Stimulated activated CD4-positive, alpha-beta T cell treated with anti-CD3 and anti-CD28 coated beads, TNF-alpha, amount 100 ng/mL, for 4 hours (primary cell): ENCODE data around the gene DDX53.

Experiments used
- DNase-seq, 3 experiments: peaks; one replicate each; pipeline ENCODE4 v3.0.0-alpha.2; 2020; ENCODE audit warnings: low read depth in 3 of 3

The DDX53 gene

GRCh38 chrX:23048806-23049573 lies 49.2 kb downstream of the DDX53 start:
- no peak for DNase-seq

- DNase-seq, result no peak
Measured at GRCh38 chrX:23052324-23052723, 52.6 kb downstream of the DDX53 start.
